GM23338 (cell line): ENCODE measurements around the gene NFRKB. TPM values are rescaled to one million over a fixed set of nuclear protein-coding genes. Genes with fewer than 3 reads are reported as not detected.

Experiments used
- ATAC-seq: fragments of 200-7000 bp; cut with Tn5 transposase; 3 replicates; pipeline ENCODE4 v1.9.1; 2020
- DNase-seq: peaks from one replicate; pipeline ENCODE4 v3.0.0-alpha.2; 2015; ENCODE audit warnings: low spot score
- H2AFZ ChIP-seq: fragments of 200-600 bp; sonication (generic); 2 replicates; pipeline ENCODE4 v1.8.0; 2016; ENCODE audit warnings: antibody characterized with exemption, mild to moderate bottlenecking, moderate library complexity
- H3F3A ChIP-seq: fragments of 200-600 bp; sonication (generic); replicated peaks from 2 replicates; pipeline ENCODE4 v1.8.0; 2017; ENCODE audit warnings: antibody characterized with exemption, mixed run types, low read depth
- H3K27ac ChIP-seq: fragments of 200-600 bp; sonication (generic); 2 replicates; pipeline ENCODE4 v1.6.1; 2016; ENCODE audit warnings: low read depth
- H3K27me3 ChIP-seq: fragments of 200-600 bp; sonication (generic); 2 replicates; pipeline ENCODE4 v1.8.0; 2016; ENCODE audit warnings: mild to moderate bottlenecking, mixed run types, moderate library complexity; ENCODE audit not compliant: insufficient read depth
- H3K36me3 ChIP-seq: fragments of 200-600 bp; sonication (generic); 2 replicates; pipeline ENCODE4 v1.8.0; 2016; ENCODE audit warnings: mild to moderate bottlenecking; ENCODE audit not compliant: insufficient read depth
- H3K4me1 ChIP-seq: fragments of 200-600 bp; sonication (generic); 2 replicates; pipeline ENCODE4 v1.8.0; 2016; ENCODE audit warnings: mild to moderate bottlenecking, moderate library complexity; ENCODE audit not compliant: insufficient read depth
- H3K4me2 ChIP-seq: fragments of 200-600 bp; sonication (generic); 2 replicates; pipeline ENCODE4 v1.7.1; 2017; ENCODE audit warnings: mixed run types
- H3K4me3 ChIP-seq: fragments of 200-600 bp; sonication (generic); 2 replicates; pipeline ENCODE4 v1.6.1; 2016; ENCODE audit warnings: mixed run types
- H3K79me2 ChIP-seq: fragments of 200-600 bp; sonication (generic); replicated peaks from 2 replicates; pipeline ENCODE4 v1.8.0; 2017; ENCODE audit warnings: mild to moderate bottlenecking; ENCODE audit not compliant: insufficient read depth
- H3K9me2 ChIP-seq: fragments of 200-600 bp; sonication (generic); 2 replicates; pipeline ENCODE4 v1.8.0; 2017; ENCODE audit not compliant: insufficient read depth
- H4K20me1 ChIP-seq: fragments of 200-600 bp; sonication (generic); replicated peaks from 2 replicates; pipeline ENCODE4 v1.8.0; 2017; ENCODE audit warnings: mild to moderate bottlenecking; ENCODE audit not compliant: insufficient read depth
- H3K27ac Mint-ChIP-seq: 2 replicates; pipeline ENCODE4 v1.8.0; 2020; ENCODE audit warnings: inconsistent platforms, mild to moderate bottlenecking, moderate library complexity, mixed read lengths
- H3K27me3 Mint-ChIP-seq: 3 replicates; pipeline ENCODE4 v1.8.0; 2022; ENCODE audit warnings: low read depth, mild to moderate bottlenecking, moderate library complexity, mixed read lengths, inconsistent platforms; ENCODE audit not compliant: insufficient read depth, poor library complexity
- H3K36me3 Mint-ChIP-seq: 3 replicates; pipeline ENCODE4 v1.8.0; 2021; ENCODE audit warnings: low read depth, mild to moderate bottlenecking, inconsistent platforms, moderate library complexity, mixed read lengths
- H3K4me1 Mint-ChIP-seq: 3 replicates; pipeline ENCODE4 v1.8.0; 2020; ENCODE audit warnings: mild to moderate bottlenecking, inconsistent platforms, mixed read lengths
- H3K4me3 Mint-ChIP-seq: 3 replicates; pipeline ENCODE4 v1.8.0; 2021; ENCODE audit warnings: moderate library complexity, mild to moderate bottlenecking, inconsistent platforms, mixed read lengths
- H3K9me3 Mint-ChIP-seq: 3 replicates; pipeline ENCODE4 v1.8.0; 2020; ENCODE audit warnings: moderate library complexity, mild to moderate bottlenecking, inconsistent platforms, mixed read lengths
- CREB1 ChIP-seq: fragments of 250-450 bp; sonication (Bioruptor Pico); IDR thresholded peaks from 2 replicates; pipeline ENCODE4 v1.5.0; 2020; ENCODE audit warnings: low read depth, mild to moderate bottlenecking, moderate library complexity
- EZH2 ChIP-seq: fragments of 200-600 bp; sonication (generic); IDR thresholded peaks from one replicate; pipeline ENCODE4 v1.8.0; 2017; ENCODE audit warnings: antibody characterized with exemption, mild to moderate bottlenecking, low read depth; ENCODE audit not compliant: unreplicated experiment
- EZH2phosphoT487 ChIP-seq: fragments of 200-600 bp; sonication (generic); IDR thresholded peaks from one replicate; pipeline ENCODE4 v1.8.1; 2018; ENCODE audit warnings: antibody characterized with exemption; ENCODE audit not compliant: unreplicated experiment
- JUNB ChIP-seq: IDR thresholded peaks from one replicate; pipeline ENCODE4 v1.6.1; 2016; ENCODE audit warnings: antibody characterized with exemption; ENCODE audit not compliant: unreplicated experiment
- NANOG ChIP-seq: IDR thresholded peaks from 2 replicates; pipeline ENCODE4 v1.6.1; 2016; ENCODE audit warnings: antibody characterized with exemption, borderline replicate concordance
- POLR2AphosphoS5 ChIP-seq: IDR thresholded peaks from 2 replicates; pipeline ENCODE4 v1.6.1; 2016; ENCODE audit warnings: antibody characterized with exemption, low read depth
- STAT1 ChIP-seq: IDR thresholded peaks from one replicate; pipeline ENCODE4 v1.6.1; 2016; ENCODE audit warnings: antibody characterized with exemption; ENCODE audit not compliant: unreplicated experiment
- ZNF114 ChIP-seq: fragments of 250-450 bp; sonication (Bioruptor Pico); IDR thresholded peaks from 2 replicates; pipeline ENCODE4 v1.5.0; 2020; ENCODE audit warnings: mild to moderate bottlenecking, moderate library complexity
- ZNF331 ChIP-seq: fragments of 250-450 bp; sonication (Bioruptor Pico); IDR thresholded peaks from 2 replicates; pipeline ENCODE4 v1.5.0; 2020; ENCODE audit warnings: low read depth, mild to moderate bottlenecking, moderate library complexity
- ZNF462 ChIP-seq: fragments of 250-450 bp; sonication (Bioruptor Pico); IDR thresholded peaks from 2 replicates; pipeline ENCODE4 v1.5.0; 2020; ENCODE audit warnings: mild to moderate bottlenecking, moderate library complexity
- polyA plus RNA-seq: library from polyadenylated mRNA; unstranded; fragments of >200 nt; fragmentation: Nextera tagmentation; extraction: Ambion mirVana; gene quantifications from 2 replicates; pipeline ENCODE4 v1.2.1, GENCODE V29; 2016
- total RNA-seq: library from RNA; depleted of rRNA; stranded (reverse); fragments of >200 nt; shearing (Covaris generic); gene quantifications from 2 replicates; pipeline ENCODE4 v1.2.3, GENCODE V29; 2014
- TF ChIP-seq, protein P1 (sequence below): IDR thresholded peaks from 2 replicates; pipeline ENCODE4 v1.6.1; 2016; ENCODE audit warnings: antibody characterized with exemption
- TF ChIP-seq, protein P2 (sequence below): IDR thresholded peaks from one replicate; pipeline ENCODE4 v1.6.1; 2018; ENCODE audit warnings: antibody characterized with exemption; ENCODE audit not compliant: unreplicated experiment
- TF ChIP-seq, protein P3 (sequence below), 2 experiments: fragments of 200-600 bp in 1 of 2; sonication (generic) in 1 of 2; conservative IDR thresholded peaks; 2 replicates each; pipeline versions ENCODE4 v1.5.1 to v1.6.1; 2016 to 2017; ENCODE audit warnings: antibody characterized with exemption in 2 of 2, low read depth in 2 of 2, mild to moderate bottlenecking in 2 of 2, moderate library complexity in 1 of 2

The NFRKB gene
- total and polyA plus RNA-seq, 2 experiments from 2014 or later: 22.4 to 44.9 TPM

DNA sequence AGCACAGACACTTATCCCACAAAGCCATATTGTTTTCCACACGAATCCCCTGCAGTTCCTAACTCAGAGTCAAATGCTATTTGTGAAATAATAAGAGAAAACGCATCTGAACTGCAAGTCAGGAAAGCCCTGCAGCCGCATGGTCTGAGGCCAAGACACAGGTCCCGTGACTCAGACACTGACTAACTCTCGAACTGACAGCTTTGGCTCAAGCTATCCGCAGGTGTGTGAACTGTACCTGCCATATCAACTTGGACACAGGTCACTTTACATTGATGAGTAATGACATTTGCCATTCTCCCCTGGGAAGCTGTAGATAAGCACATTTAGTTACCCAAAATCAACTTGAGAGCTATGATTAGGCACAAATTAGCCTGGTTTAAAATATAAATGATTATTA lies 34.9 kb upstream of the NFRKB start:
- no peak overlapping the region for H3K27ac ChIP-seq
- DNase-seq: no peak
- no peak overlapping the region for H3K27ac Mint-ChIP-seq
- H3K9me2 ChIP-seq: no peaks in the 10 kb centered on the region
- H3K4me3 ChIP-seq: no peak overlapping the region
- H3K4me1 ChIP-seq: peaks cover 16% of the 10 kb centered on the region
- peaks cover 10% of the 10 kb centered on the region; the same call in 1 of the 2 replicates for H3K36me3 ChIP-seq
- H3K4me2 ChIP-seq: no peak overlapping the region
- no peak overlapping the region for H3K4me3 Mint-ChIP-seq
- H3K27me3 Mint-ChIP-seq: peaks cover 2% of the 10 kb centered on the region
- no peak overlapping the region for H2AFZ ChIP-seq
- no peak for ATAC-seq
- H3K79me2 ChIP-seq: no peaks in the 10 kb centered on the region
- no peaks in the 10 kb centered on the region for H3F3A ChIP-seq
- no peaks in the 10 kb centered on the region for H3K27me3 ChIP-seq
- no peaks in the 10 kb centered on the region for H3K9me3 Mint-ChIP-seq
- H3K36me3 Mint-ChIP-seq: peaks cover 40% of the 10 kb centered on the region
- peaks cover 17% of the 10 kb centered on the region for H3K4me1 Mint-ChIP-seq
- TF ChIP-seq EZH2phosphoT487 (no peak), EZH2 (no peak), ZNF114 (CRISPR knock-in tag) (no peak), NANOG (no peak), ZNF462 (CRISPR knock-in tag) (no peak), JUNB (no peak), CREB1 (CRISPR knock-in tag) (no peak), ZNF331 (CRISPR knock-in tag) (no peak), POLR2AphosphoS5 (no peak), STAT1 (no peak)
- TF ChIP-seq, protein P1, sequence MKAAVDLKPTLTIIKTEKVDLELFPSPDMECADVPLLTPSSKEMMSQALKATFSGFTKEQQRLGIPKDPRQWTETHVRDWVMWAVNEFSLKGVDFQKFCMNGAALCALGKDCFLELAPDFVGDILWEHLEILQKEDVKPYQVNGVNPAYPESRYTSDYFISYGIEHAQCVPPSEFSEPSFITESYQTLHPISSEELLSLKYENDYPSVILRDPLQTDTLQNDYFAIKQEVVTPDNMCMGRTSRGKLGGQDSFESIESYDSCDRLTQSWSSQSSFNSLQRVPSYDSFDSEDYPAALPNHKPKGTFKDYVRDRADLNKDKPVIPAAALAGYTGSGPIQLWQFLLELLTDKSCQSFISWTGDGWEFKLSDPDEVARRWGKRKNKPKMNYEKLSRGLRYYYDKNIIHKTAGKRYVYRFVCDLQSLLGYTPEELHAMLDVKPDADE: no peak
- TF ChIP-seq, protein P2, sequence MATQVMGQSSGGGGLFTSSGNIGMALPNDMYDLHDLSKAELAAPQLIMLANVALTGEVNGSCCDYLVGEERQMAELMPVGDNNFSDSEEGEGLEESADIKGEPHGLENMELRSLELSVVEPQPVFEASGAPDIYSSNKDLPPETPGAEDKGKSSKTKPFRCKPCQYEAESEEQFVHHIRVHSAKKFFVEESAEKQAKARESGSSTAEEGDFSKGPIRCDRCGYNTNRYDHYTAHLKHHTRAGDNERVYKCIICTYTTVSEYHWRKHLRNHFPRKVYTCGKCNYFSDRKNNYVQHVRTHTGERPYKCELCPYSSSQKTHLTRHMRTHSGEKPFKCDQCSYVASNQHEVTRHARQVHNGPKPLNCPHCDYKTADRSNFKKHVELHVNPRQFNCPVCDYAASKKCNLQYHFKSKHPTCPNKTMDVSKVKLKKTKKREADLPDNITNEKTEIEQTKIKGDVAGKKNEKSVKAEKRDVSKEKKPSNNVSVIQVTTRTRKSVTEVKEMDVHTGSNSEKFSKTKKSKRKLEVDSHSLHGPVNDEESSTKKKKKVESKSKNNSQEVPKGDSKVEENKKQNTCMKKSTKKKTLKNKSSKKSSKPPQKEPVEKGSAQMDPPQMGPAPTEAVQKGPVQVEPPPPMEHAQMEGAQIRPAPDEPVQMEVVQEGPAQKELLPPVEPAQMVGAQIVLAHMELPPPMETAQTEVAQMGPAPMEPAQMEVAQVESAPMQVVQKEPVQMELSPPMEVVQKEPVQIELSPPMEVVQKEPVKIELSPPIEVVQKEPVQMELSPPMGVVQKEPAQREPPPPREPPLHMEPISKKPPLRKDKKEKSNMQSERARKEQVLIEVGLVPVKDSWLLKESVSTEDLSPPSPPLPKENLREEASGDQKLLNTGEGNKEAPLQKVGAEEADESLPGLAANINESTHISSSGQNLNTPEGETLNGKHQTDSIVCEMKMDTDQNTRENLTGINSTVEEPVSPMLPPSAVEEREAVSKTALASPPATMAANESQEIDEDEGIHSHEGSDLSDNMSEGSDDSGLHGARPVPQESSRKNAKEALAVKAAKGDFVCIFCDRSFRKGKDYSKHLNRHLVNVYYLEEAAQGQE: no peak
- TF ChIP-seq, protein P3, sequence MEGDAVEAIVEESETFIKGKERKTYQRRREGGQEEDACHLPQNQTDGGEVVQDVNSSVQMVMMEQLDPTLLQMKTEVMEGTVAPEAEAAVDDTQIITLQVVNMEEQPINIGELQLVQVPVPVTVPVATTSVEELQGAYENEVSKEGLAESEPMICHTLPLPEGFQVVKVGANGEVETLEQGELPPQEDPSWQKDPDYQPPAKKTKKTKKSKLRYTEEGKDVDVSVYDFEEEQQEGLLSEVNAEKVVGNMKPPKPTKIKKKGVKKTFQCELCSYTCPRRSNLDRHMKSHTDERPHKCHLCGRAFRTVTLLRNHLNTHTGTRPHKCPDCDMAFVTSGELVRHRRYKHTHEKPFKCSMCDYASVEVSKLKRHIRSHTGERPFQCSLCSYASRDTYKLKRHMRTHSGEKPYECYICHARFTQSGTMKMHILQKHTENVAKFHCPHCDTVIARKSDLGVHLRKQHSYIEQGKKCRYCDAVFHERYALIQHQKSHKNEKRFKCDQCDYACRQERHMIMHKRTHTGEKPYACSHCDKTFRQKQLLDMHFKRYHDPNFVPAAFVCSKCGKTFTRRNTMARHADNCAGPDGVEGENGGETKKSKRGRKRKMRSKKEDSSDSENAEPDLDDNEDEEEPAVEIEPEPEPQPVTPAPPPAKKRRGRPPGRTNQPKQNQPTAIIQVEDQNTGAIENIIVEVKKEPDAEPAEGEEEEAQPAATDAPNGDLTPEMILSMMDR (conservative IDR thresholded peaks at IDR 0.05; ENCODE audit: low read depth in 2 of 2): no peak
- no peaks in the 10 kb centered on the region for H4K20me1 ChIP-seq
